ENCODE data around the gene CTSK. TPM values are rescaled to one million over a fixed set of nuclear protein-coding genes. Genes with fewer than 3 reads are reported as not detected.
"Not testable (repeated sequence)": the region's sequence is repeated elsewhere in the genome, so short reads cannot be mapped to it uniquely, and the experiment has no call there.

The CTSK gene
- total RNA-seq, 1 experiment from 2014 or later, result 0.10 TPM

GRCh38 chr1:150807249-150808023 is 624 bp downstream of the CTSK start:
- no peak for DNase-seq (ENCODE audit: low spot score)

DNA sequence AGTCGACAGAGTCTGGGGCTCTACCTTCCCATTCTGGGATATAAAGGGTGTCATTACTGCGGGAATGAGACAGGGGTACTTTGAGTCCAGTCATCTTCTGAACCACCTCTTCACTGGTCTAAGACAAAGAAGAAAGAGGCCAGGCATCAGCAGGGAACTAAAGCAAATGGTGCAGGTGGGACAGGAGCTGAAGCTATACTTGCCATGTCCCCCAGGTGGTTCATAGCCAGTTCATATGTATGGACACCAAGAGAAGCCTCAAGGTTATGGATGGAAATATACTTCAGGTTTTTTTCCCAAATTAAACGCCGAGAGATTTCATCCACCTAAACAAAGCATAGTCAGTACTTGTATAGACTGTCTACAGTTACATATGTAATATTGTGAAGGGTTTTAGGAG is 2.2 kb downstream of the CTSK start:
- DNase-seq (ENCODE audit: low spot score), result no peak

- no peak for DNase-seq (ENCODE audit: low spot score)
Measured at GRCh38 chr1:150804671-150805070, 3.4 kb downstream of the CTSK start.

- DNase-seq (ENCODE audit: low spot score), result no peak
Measured at GRCh38 chr1:150799089-150799488, 9.0 kb downstream of the CTSK start.

GRCh38 chr1:150798525-150798924 is 9.5 kb downstream of the CTSK start:
- no peak for DNase-seq (ENCODE audit: low spot score)

DNA sequence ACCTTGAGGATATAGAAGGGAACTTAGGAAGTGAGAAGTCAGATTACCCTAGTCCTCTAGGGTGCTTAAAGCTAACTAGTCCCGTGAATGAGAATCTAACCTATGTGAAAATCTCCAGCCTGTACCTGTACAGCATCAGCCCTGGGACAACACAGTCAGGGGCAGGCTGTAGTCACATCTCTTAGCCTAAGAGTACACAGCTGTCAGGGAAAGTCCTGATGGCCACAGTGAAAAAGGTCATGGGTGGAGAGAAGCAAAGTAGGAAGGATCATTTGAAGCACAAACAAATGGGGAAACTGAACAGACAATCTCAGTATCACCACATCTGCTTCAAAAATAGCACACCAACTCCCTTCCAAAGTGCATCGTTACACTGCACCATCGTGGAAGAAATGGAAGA is 11.7 kb downstream of the CTSK start:
- DNase-seq (ENCODE audit: low spot score), result no peak

DNA sequence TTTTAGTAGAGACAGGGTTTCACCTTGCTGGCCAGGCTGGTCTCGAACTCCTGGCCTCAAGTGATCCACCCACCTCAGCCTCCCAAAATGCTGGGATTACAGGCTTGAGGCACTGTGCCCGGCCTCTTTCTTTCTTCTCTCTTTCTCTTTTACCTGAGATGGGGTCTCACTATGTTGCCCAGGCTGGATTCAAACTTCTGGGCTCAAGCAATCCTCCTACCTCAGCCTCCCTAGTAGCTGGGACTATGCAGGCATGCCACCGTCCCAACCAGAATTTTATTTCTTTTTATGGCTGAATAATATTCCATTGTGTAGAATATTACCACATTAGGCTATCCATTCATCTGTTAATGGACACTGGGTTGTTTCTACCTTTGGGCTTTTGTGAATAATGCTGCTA is 14.3 kb downstream of the CTSK start:
- DNase-seq (ENCODE audit: low spot score), result not testable (repeated sequence)

DNA sequence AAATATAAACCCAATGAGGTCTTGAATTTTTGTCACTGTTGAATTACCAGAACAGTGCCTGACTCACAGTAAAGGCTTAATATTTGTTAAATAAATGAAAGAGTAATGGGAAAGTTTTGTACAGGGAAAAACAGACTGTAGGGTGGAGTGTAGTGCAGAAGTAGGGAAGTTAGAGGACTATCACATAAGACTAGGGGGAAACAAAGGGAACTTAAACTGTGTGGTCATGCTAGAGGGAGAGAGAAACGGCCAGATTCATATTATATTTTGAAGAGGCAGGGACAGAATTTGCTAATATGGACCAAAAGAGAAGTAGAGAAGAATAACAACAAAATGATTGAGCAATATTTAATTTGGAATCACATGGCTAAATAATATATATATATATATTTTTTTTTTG is 14.8 kb downstream of the CTSK start:
- DNase-seq (ENCODE audit: low spot score), result no peak

- DNase-seq (ENCODE audit: low spot score), result no peak
Measured at GRCh38 chr1:150791585-150791984, 16.5 kb downstream of the CTSK start.

DNA sequence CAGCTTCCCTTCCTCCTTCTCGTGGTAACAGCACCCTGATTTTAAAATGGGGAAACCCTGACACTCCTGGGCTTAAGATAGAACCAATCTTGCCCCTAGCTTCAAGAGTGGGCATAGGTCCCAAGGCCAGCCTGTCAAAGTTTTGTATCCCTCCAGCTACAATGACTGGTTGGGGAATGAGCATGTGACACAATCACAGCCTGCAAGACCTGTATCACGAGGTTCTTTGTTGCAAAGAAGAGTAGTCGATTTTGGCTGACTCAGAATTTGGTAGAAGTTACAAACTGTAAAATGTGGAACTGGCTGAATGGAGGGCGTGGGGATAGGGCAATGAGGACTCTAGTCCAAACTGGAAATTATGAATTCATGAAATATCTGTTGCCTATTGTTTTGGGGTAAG is 18.7 kb downstream of the CTSK start:
- no peak for DNase-seq (ENCODE audit: low spot score)

- no peak for DNase-seq (ENCODE audit: low spot score)
Measured at GRCh38 chr1:150788946-150789345, 19.1 kb downstream of the CTSK start.

GRCh38 chr1:150787455-150787854 is 20.6 kb downstream of the CTSK start:
- DNase-seq (ENCODE audit: low spot score), result no peak

DNA sequence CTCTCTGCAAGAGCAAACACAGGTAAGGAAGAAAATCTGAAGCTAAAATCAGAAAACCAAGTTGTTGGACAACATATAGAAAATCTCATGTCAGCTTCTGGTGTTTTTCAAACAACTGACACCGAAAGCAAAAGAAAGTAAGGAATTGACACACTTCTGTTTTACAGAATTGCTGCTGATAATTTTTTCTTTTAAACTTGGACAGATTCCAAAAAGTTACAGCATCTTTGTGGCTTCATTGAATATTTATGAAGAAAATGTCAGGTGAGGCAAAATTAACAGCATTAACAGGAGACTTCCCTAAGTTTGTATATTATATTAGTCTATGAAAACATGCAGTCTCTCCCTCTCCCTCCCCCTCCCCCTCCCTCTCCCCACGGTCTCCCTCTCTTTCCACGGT is 27.6 kb downstream of the CTSK start:
- no peak for DNase-seq (ENCODE audit: low spot score)

DNA sequence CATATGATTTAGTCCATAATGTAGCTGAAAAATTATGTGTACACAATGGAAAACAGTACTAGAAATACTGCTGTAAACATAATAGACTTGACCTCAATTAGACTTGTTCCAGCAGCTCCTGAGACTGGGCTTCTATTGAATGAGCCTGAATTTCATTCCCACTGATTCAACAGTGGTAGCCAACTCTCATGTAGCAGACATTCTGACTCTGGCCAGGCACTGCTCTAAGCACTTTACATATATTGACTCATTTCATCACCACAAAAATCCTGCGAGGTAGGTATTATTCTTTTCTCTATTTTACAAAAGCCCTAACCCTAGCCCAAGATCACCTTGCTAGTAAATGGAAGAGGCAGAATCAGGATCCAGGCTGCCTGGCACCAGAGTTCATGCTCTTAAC is 29.7 kb downstream of the CTSK start:
- no peak for DNase-seq (ENCODE audit: low spot score)

DNA sequence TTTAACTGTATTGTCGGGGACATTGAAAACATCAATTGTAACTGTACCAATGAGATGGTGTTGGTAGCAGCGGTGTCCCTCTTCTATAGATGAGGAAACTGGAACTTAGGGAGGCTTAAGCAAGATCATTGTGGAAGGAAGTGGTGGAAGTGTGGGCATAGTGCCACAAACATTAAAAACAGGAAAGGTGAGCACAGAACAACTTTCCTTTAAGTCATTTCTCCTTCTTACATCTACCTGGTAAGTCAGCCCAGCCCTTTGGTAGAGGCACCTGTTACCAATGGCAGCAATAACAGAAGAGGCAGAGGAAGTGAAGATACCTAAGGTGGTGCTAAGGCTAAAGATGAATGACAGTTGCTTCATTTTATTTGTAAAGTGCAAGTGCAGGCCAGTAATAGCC is 30.5 kb downstream of the CTSK start:
- DNase-seq (ENCODE audit: low spot score), result no peak

DNA sequence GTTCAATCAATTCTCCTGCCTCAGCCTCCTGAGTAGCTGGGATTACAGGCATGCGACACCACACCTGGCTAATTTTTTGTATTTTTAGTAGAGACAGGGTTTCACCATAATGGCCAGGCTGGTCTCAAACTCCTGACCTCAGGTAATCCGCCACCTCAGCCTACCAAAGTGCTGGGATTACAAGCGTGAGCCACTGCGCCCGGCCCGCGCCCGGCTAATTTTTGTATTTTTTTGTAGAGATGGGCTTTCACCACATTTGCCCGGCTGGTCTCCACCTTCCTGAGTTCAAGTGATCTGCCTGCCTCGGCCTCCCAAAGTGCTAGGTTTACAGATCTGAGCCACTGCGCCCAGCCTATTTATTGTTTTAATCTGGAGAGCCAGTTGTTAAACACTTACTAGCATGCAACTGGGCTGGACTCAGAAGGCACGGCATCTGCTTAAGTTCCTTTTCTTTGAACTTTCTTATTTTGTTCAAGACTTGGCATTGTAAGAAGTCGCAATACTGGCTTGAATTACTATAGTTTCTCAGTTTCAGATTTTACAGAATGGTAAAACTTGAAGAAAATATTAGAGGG is 32.0 kb downstream of the CTSK start:
- DNase-seq (ENCODE audit: low spot score), result not testable (repeated sequence)

DNA sequence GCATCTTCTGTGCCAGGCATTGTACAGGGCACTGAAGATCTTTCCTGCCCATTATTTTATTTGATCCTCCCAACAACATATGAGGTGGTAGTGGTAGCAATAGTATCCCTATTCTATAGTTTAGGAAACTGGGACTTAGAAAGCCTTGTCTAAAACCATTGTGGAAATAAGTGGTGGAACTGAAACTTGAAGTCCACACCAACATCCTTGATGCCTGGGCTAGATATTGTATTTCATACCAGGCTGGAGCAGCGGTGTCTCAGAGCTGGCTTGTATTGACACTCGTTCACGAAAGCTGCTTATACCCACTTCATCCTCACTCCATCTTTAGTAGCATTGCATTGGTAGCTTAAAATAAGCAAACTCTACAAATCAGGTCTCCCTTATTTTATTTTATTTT is 32.8 kb downstream of the CTSK start:
- no peak for DNase-seq (ENCODE audit: low spot score)

DNA sequence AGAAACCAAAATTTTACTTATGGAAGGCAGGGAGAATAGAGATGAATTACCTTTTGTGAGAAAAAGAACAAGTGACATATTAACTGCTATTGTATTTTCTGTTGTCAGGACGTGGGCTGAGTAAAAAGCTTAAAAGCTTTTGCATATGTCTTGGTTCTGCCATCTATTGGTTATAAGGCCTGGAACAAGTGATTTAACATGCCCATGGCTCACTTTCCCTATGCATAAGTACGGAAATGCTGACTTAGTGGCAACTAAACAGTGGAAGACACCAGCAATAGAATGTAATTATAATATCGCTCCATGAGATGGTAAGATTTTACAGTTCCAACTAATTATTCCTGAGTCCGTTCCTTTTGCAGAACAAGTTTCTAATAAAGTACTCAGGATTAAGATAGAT is 35.7 kb downstream of the CTSK start:
- DNase-seq (ENCODE audit: low spot score), result no peak

- DNase-seq (ENCODE audit: low spot score), result not testable (repeated sequence)
Measured at GRCh38 chr1:150767704-150768103, 40.4 kb downstream of the CTSK start.

DNA sequence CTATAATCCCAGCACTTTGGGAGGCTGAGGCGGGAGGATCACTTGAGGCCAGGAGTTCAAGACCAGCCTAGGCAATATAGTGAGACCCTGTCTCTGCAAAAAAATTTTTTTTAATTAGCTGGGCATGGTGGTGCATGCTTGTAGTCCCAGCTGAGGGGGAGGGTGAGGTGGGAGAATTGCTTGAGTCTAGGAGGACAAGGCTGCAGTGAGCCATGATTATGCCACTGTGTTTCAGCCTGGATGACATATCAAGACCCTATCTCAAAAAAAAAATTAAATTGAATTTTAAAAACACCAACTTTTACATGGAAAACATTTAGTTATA is 42.1 kb downstream of the CTSK start:
- DNase-seq (ENCODE audit: low spot score), result not testable (repeated sequence)

DNA sequence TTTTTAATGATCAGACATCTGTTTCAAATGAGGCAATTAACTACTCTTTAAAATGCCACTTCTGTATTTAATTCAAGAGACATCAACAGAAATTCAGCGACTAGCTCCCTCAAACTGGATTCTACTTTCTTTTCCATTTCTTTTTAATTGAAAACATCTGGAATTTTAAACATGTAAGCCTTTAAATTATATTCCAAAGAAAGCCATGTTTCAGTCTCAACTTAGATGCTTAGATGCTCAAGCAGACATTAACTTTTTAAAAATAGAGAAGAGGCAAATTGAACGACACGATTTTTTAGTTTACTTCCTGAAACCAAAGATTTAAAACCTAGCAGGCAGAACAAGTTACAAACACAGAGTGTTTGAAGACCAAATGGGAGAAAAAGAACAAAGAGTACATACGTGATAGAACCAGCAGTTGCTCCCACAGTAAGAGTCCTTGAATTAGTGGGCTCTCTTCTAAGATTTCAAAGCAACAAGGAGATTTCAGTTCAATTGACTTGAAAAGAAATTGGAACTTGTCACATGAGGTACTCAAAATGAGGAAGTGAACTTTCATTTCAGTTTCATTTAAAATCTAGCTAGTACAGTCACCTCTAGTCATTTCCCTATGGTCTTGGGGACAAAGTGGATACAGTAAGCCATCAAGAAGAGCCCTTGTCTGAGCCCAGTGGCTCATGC is 42.6 kb downstream of the CTSK start, which contains the start of gene CTSS:
Gene CTSS, minus strand, starts transcription at position 483 of the 681 bp plus-strand sequence. CDS start 1,015 bp downstream, outside the sequence.
- no peak for DNase-seq (ENCODE audit: low spot score)

- DNase-seq (ENCODE audit: low spot score), result peak; percentile 43
Measured at GRCh38 chr1:150764617-150765101, 43.4 kb downstream of the CTSK start.

DNA sequence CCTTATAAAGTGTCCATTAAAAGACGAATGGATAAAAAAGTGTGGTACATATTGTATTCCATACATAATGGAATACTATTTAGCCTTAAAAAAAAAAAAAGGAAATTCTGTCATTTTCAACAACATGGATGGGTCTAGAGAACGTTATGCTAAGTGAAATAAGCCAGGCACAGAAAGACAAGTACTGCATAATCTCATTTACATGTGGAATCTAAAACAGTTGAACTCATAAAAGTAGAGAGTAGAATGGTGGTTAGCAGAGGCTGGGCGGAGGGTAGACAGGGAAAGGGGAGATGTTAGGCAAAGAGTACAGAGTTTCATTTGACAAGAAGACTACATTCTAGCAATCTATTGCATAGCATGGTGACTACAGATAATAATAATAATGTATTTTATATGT is 45.0 kb downstream of the CTSK start:
- DNase-seq (ENCODE audit: low spot score), result no peak
